OCI-LY7 (cell line): ENCODE results near the gene HOXB6. TPM values are rescaled to one million over a fixed set of nuclear protein-coding genes. Genes with fewer than 3 reads are reported as not detected.

Experiments
- BruUV-seq: library from RNA; stranded (reverse); fragments of 400-500 nt; replicated peaks from 2 replicates; lab custom pipeline; 2021; lab: Mats Ljungman, UMichigan
- CTCF ChIA-PET: fragments of 300-600 bp; sonication (Branson Sonifier 250); formaldehyde crosslinking; loops from one replicate; lab custom pipeline; 2022; ENCODE audit warnings: antibody characterized with exemption; ENCODE audit not compliant: unreplicated experiment; lab: Charles Lee
- POLR2A ChIA-PET: fragments of 300-600 bp; sonication (Branson Sonifier 250); formaldehyde crosslinking; loops from one replicate; lab custom pipeline; 2022; ENCODE audit warnings: antibody characterized with exemption; lab: Charles Lee
- DNase-seq: peaks from one replicate; pipeline ENCODE4 v3.0.0-alpha.2; 2015; ENCODE audit warnings: low spot score
- H2AFZ ChIP-seq: fragments of 200-600 bp; sonication (generic), shearing (Covaris generic); 2 replicates; pipeline ENCODE4 v1.6.1; 2014; ENCODE audit warnings: mild to moderate bottlenecking, antibody characterized with exemption, low read length, moderate library complexity
- H3K27ac ChIP-seq: fragments of 200-600 bp; sonication (generic); 2 replicates; pipeline ENCODE4 v1.5.1; 2014; ENCODE audit warnings: mixed run types, low read depth, mild to moderate bottlenecking, moderate library complexity, low read length, inconsistent platforms; ENCODE audit not compliant: poor library complexity, severe bottlenecking
- H3K36me3 ChIP-seq: fragments of 200-600 bp; sonication (generic); 2 replicates; pipeline ENCODE4 v1.6.1; 2014; ENCODE audit warnings: mild to moderate bottlenecking, antibody characterized with exemption, low read length, moderate library complexity, mixed read lengths; ENCODE audit not compliant: insufficient read depth
- H3K4me1 ChIP-seq: fragments of 200-600 bp; sonication (generic); 2 replicates; pipeline ENCODE4 v1.5.1; 2014; ENCODE audit warnings: mild to moderate bottlenecking, low read length; ENCODE audit not compliant: insufficient read depth, poor library complexity, severe bottlenecking
- H3K4me2 ChIP-seq: fragments of 200-600 bp; sonication (generic); 2 replicates; pipeline ENCODE4 v1.6.1; 2014; ENCODE audit warnings: mild to moderate bottlenecking, low read length
- H3K4me3 ChIP-seq: fragments of 200-600 bp; sonication (generic); 2 replicates; pipeline ENCODE4 v1.5.1; 2014; ENCODE audit warnings: mild to moderate bottlenecking, low read depth, low read length; ENCODE audit not compliant: poor library complexity, severe bottlenecking
- H3K79me2 ChIP-seq: fragments of 200-600 bp; sonication (generic); 2 replicates; pipeline ENCODE4 v1.6.1; 2016; ENCODE audit warnings: low read depth, mild to moderate bottlenecking, low read length, moderate library complexity, mixed read lengths; ENCODE audit not compliant: insufficient read depth
- H3K9me2 ChIP-seq: fragments of 200-600 bp; sonication (generic); 2 replicates; pipeline ENCODE4 v1.6.1; 2016; ENCODE audit warnings: mild to moderate bottlenecking, low read length, mixed read lengths; ENCODE audit not compliant: insufficient read depth
- H3K9me3 ChIP-seq: fragments of 200-600 bp; sonication (generic); 2 replicates; pipeline ENCODE4 v1.6.1; 2014; ENCODE audit warnings: mild to moderate bottlenecking, mixed run types, low read length, mixed read lengths
- H4K20me1 ChIP-seq: fragments of 200-600 bp; sonication (generic); 2 replicates; pipeline ENCODE4 v1.6.1; 2014; ENCODE audit warnings: mild to moderate bottlenecking, antibody characterized with exemption, low read length, moderate library complexity, mixed read lengths; ENCODE audit not compliant: insufficient read depth
- CTCF ChIP-seq: fragments of 200-600 bp; sonication (generic); conservative IDR thresholded peaks from 2 replicates; pipeline ENCODE4 v1.5.1; 2014; ENCODE audit warnings: mild to moderate bottlenecking, antibody characterized with exemption, low read length, moderate library complexity, mixed read lengths
- EZH2phosphoT487 ChIP-seq: fragments of 200-600 bp; sonication (generic); IDR thresholded peaks from 2 replicates; pipeline ENCODE4 v1.6.1; 2018; ENCODE audit warnings: low read depth, borderline replicate concordance, mild to moderate bottlenecking, mixed run types, antibody characterized with exemption, low read length, moderate library complexity, mixed read lengths
- intact Hi-C: fragments of 100-400 bp; cut with micrococcal nuclease; formaldehyde crosslinking; loops from one replicate; pipeline ENCODE4 v1.10.0; 2022; ENCODE audit not compliant: unreplicated experiment
- total RNA-seq, 2 experiments: library from RNA; depleted of rRNA in 1 of 2; stranded (reverse); fragments of >200 nt in 1 of 2; shearing (Covaris generic) in 1 of 2; gene quantifications; 2 replicates each; pipeline ENCODE4 v1.2.3, GENCODE V29; 2014 to 2022

HOXB6 gene
- total RNA-seq, 2 experiments from 2014 or later = not detected

- POLR2A ChIA-PET = interaction anchor here (0.7 kb wide), 1 partner anchor 173 kb away, joined by 8 read pairs; no protein-coding TSS in a partner anchor
Observed at GRCh38 chr17:48611681-48612455, 7.1 kb upstream of the HOXB6 start.

GRCh38 chr17:48611213-48611612 lies 6.4 kb upstream of the HOXB6 start:
- no peaks in the 10 kb centered on the region for H3K36me3 ChIP-seq
- H3K79me2 ChIP-seq = no peaks in the 10 kb centered on the region
- H4K20me1 ChIP-seq = no peaks in the 10 kb centered on the region
- peak overlapping the region; percentile 96 for H2AFZ ChIP-seq
- peak overlapping the region; percentile 32 for H3K27ac ChIP-seq
- BruUV-seq = no TSS peak
- CTCF ChIA-PET = no interaction called here
- H3K4me2 ChIP-seq = peak overlapping the region; percentile 73
- no peak for TF ChIP-seq EZH2phosphoT487
- no peak for TF ChIP-seq CTCF
- peak; percentile 38 for DNase-seq
- POLR2A ChIA-PET = no interaction called here
- peak overlapping the region; percentile 72 for H3K4me3 ChIP-seq
- peaks cover 31% of the 10 kb centered on the region for H3K4me1 ChIP-seq
- intact Hi-C loops = no loop called here
- H3K9me2 ChIP-seq = no peaks in the 10 kb centered on the region
- no peaks in the 10 kb centered on the region for H3K9me3 ChIP-seq

More at GRCh38 chr17:48611681-48612455, 7.1 kb upstream of the HOXB6 start:
- H3K9me3 ChIP-seq = no peaks in the 10 kb centered on the region
- peak overlapping the region; percentile 73 for H3K4me2 ChIP-seq
- peak overlapping the region; percentile 72 for H3K4me3 ChIP-seq
- no peaks in the 10 kb centered on the region for H3K36me3 ChIP-seq
- no peaks in the 10 kb centered on the region for H3K9me2 ChIP-seq
- no TSS peak for BruUV-seq
- TF ChIP-seq CTCF (no peak), EZH2phosphoT487 (no peak)
- no peaks in the 10 kb centered on the region for H3K79me2 ChIP-seq
- peak; percentile 25 for DNase-seq
- H3K27ac ChIP-seq = peak overlapping the region; percentile 32
- peaks cover 31% of the 10 kb centered on the region for H3K4me1 ChIP-seq
- peak overlapping the region; percentile 96 for H2AFZ ChIP-seq
- CTCF ChIA-PET = no interaction called here
- intact Hi-C loops = no loop called here
- no peaks in the 10 kb centered on the region for H4K20me1 ChIP-seq
